ENCODE measurements around the gene B3GNT2.

- TF ChIP-seq CTCF (IDR thresholded peaks at IDR 0.05; ENCODE audit: borderline replicate concordance, extremely low read depth, low read length, poor library complexity, severe bottlenecking) (no peak), EZH2 (IDR thresholded peaks at IDR 0.05; ENCODE audit: borderline replicate concordance, low read depth, low read length, severe bottlenecking) (no peak)
Measured at GRCh38 chr2:62197925-62198633, 2.2 kb downstream of the B3GNT2 start.

Data from DND-41 (cell line).